ENCODE measurements around the gene ODAPH.

- TF ChIP-seq CTCF (IDR thresholded peaks at IDR 0.05; ENCODE audit: poor library complexity), result no peak
- no peak for TF ChIP-seq EZH2 (IDR thresholded peaks at IDR 0.05; ENCODE audit: borderline replicate concordance)
- TF ChIP-seq EZH2phosphoT487 (IDR thresholded peaks at IDR 0.05; ENCODE audit: low read depth, severe bottlenecking, unreplicated experiment), result no peak
Measured at GRCh38 chr4:75564023-75564422, 8.2 kb downstream of the ODAPH start.

All from hepatocyte (in vitro differentiated cells).